Osteocyte (in vitro differentiated cells): Measurements from ENCODE around the gene TDRD3. TPM values are rescaled to one million over a fixed set of nuclear protein-coding genes. Genes with fewer than 3 reads are reported as not detected.

ENCODE experiments used
- DNase-seq: peaks from one replicate; pipeline ENCODE4 v3.0.0; 2021; ENCODE audit warnings: mixed read lengths; ENCODE audit not compliant: unreplicated experiment; ENCODE audit errors: extremely low spot score
- H3K27ac Mint-ChIP-seq: one replicate; pipeline ENCODE4 v1.8.0; 2021; ENCODE audit warnings: mild to moderate bottlenecking, mixed read lengths; ENCODE audit not compliant: unreplicated experiment
- H3K27me3 Mint-ChIP-seq: one replicate; pipeline ENCODE4 v1.8.0; 2021; ENCODE audit warnings: mixed read lengths; ENCODE audit not compliant: unreplicated experiment
- H3K36me3 Mint-ChIP-seq: one replicate; pipeline ENCODE4 v1.8.0; 2021; ENCODE audit warnings: mixed read lengths; ENCODE audit not compliant: unreplicated experiment
- H3K4me1 Mint-ChIP-seq: one replicate; pipeline ENCODE4 v1.8.0; 2021; ENCODE audit warnings: mixed read lengths; ENCODE audit not compliant: unreplicated experiment
- H3K4me3 Mint-ChIP-seq: one replicate; pipeline ENCODE4 v1.8.0; 2021; ENCODE audit warnings: mild to moderate bottlenecking, moderate library complexity, mixed read lengths; ENCODE audit not compliant: unreplicated experiment
- H3K9me3 Mint-ChIP-seq: one replicate; pipeline ENCODE4 v1.8.0; 2021; ENCODE audit warnings: mixed read lengths; ENCODE audit not compliant: unreplicated experiment
- CTCF ChIP-seq: fragments of 200-600 bp; sonication (generic); IDR thresholded peaks from 2 replicates; pipeline ENCODE4 v1.5.0; 2021; ENCODE audit warnings: antibody characterized with exemption, mild to moderate bottlenecking, moderate library complexity
- total RNA-seq: library from RNA; stranded (reverse); gene quantifications from 2 replicates; pipeline ENCODE4 v1.2.1, GENCODE V29; 2021

TDRD3 gene
- total RNA-seq, 1 donor from 2014 or later: 27.6 TPM

- Mint-ChIP-seq H3K27ac (no peak overlapping the region), H3K36me3 (peaks cover 46% of the 10 kb centered on the region), H3K4me3 (no peak overlapping the region), H3K4me1 (no peaks in the 10 kb centered on the region), H3K9me3 (peaks cover 43% of the 10 kb centered on the region), H3K27me3 (no peaks in the 10 kb centered on the region)
- no peak for TF ChIP-seq CTCF
- no peak for DNase-seq
Measured at GRCh38 chr13:60479273-60479672, 82.3 kb downstream of the TDRD3 start.

GRCh38 chr13:60482012-60482411 is 85.0 kb downstream of the TDRD3 start:
- Mint-ChIP-seq H3K4me1 (no peaks in the 10 kb centered on the region), H3K27ac (no peak overlapping the region), H3K27me3 (no peaks in the 10 kb centered on the region), H3K4me3 (no peak overlapping the region), H3K9me3 (peaks cover 30% of the 10 kb centered on the region), H3K36me3 (peaks cover 39% of the 10 kb centered on the region)
- no peak for TF ChIP-seq CTCF
- no peak for DNase-seq

GRCh38 chr13:60484865-60485264 is 87.8 kb downstream of the TDRD3 start:
- Mint-ChIP-seq H3K27ac (no peak overlapping the region), H3K36me3 (peaks cover 46% of the 10 kb centered on the region), H3K4me1 (no peaks in the 10 kb centered on the region)

GRCh38 chr13:60491531-60491930 is 94.5 kb downstream of the TDRD3 start:
- Mint-ChIP-seq H3K27ac (no peak overlapping the region), H3K36me3 (peaks cover 41% of the 10 kb centered on the region), H3K9me3 (peaks cover 12% of the 10 kb centered on the region), H3K27me3 (no peaks in the 10 kb centered on the region), H3K4me1 (no peaks in the 10 kb centered on the region), H3K4me3 (no peak overlapping the region)
- no peak for TF ChIP-seq CTCF
- no peak for DNase-seq

More at GRCh38 chr13:60484865-60485264, 87.8 kb downstream of the TDRD3 start:
- no peak for DNase-seq
- Mint-ChIP-seq H3K9me3 (peaks cover 22% of the 10 kb centered on the region), H3K4me3 (no peak overlapping the region), H3K27me3 (no peaks in the 10 kb centered on the region)
- no peak for TF ChIP-seq CTCF

- no peaks in the 10 kb centered on the region for H3K27me3 Mint-ChIP-seq
- H3K9me3 Mint-ChIP-seq: peaks cover 12% of the 10 kb centered on the region
- H3K27ac Mint-ChIP-seq: no peak overlapping the region
- H3K36me3 Mint-ChIP-seq: peaks cover 43% of the 10 kb centered on the region
- no peak for DNase-seq
- TF ChIP-seq CTCF: no peak
- no peak overlapping the region for H3K4me3 Mint-ChIP-seq
- H3K4me1 Mint-ChIP-seq: no peaks in the 10 kb centered on the region
Measured at GRCh38 chr13:60492187-60492586, 95.2 kb downstream of the TDRD3 start.
